ENCODE data around the gene THSD4.

DNA sequence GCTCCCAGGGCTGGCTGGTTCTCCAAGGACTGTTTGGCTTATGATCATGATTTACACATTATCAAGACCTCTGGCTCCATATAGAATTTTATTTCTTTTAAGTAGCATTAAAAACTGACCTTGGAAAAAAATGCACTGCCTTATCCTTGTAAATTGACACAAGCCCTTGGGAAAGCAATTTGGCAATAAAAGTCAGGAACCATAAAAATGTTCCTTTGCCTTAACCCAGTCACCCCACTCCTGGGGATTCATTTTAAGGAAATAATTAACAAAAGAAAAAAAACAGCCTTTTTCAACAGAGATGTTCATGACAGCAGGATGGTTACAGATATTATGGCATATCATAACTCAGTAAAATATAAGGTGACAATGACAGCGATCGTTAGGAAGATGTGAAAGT, 643.4 kb downstream of the THSD4 start:
- no peak for TF ChIP-seq EZH2 (IDR thresholded peaks at IDR 0.05; ENCODE audit: insufficient read depth, low read length)
- TF ChIP-seq, protein P1, sequence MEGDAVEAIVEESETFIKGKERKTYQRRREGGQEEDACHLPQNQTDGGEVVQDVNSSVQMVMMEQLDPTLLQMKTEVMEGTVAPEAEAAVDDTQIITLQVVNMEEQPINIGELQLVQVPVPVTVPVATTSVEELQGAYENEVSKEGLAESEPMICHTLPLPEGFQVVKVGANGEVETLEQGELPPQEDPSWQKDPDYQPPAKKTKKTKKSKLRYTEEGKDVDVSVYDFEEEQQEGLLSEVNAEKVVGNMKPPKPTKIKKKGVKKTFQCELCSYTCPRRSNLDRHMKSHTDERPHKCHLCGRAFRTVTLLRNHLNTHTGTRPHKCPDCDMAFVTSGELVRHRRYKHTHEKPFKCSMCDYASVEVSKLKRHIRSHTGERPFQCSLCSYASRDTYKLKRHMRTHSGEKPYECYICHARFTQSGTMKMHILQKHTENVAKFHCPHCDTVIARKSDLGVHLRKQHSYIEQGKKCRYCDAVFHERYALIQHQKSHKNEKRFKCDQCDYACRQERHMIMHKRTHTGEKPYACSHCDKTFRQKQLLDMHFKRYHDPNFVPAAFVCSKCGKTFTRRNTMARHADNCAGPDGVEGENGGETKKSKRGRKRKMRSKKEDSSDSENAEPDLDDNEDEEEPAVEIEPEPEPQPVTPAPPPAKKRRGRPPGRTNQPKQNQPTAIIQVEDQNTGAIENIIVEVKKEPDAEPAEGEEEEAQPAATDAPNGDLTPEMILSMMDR (IDR thresholded peaks at IDR 0.05; ENCODE audit: insufficient read depth, low read depth, low read length), result no peak
